Measurements from ENCODE around the gene ANXA11.

GRCh38 chr10:80200259-80200658 is 5.1 kb downstream of the ANXA11 start:
- TF ChIP-seq CTCF (conservative IDR thresholded peaks at IDR 0.05 in 1 of 2, IDR thresholded peaks at IDR 0.05 in 1 of 2; ENCODE audit: extremely low read depth in 1 of 2, insufficient read depth in 1 of 2, low read depth in 1 of 2, low read length in 2 of 2) (no peak), EZH2 (IDR thresholded peaks at IDR 0.05; ENCODE audit: borderline replicate concordance, low read length) (no peak)

Measured in mammary epithelial cell (primary cell).